ENCODE results near the gene TSHZ2.

TSHZ2 gene

GRCh38 chr20:53329781-53330180 lies 357.6 kb downstream of the TSHZ2 start:
- DNase-seq = no peak

DNA sequence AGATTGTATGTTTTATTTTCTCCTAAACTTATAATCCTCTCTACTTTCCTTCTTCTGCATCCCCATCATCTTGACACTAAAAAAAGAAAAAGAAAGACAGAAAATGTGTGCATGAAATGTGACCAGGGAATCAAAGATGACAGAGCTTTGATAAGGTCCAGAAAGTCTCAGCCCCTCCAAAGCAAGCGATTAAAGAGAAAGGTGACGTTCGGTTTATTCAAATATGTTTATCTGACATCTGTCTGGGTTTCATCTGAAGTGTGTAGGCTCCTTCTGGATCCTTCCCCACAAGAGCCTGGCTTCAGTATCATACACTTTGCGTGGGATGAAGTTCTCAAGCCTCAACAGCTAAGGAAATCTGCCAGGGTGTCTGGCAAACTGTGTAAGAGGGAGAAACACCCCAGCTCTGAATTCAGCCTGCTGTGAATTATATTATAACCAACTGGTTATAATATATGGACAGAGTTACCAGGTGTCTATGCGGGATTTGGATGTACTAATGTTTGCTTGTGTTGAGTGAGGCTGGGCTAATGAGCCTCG lies 358.5 kb downstream of the TSHZ2 start:
- no peak for DNase-seq

DNA sequence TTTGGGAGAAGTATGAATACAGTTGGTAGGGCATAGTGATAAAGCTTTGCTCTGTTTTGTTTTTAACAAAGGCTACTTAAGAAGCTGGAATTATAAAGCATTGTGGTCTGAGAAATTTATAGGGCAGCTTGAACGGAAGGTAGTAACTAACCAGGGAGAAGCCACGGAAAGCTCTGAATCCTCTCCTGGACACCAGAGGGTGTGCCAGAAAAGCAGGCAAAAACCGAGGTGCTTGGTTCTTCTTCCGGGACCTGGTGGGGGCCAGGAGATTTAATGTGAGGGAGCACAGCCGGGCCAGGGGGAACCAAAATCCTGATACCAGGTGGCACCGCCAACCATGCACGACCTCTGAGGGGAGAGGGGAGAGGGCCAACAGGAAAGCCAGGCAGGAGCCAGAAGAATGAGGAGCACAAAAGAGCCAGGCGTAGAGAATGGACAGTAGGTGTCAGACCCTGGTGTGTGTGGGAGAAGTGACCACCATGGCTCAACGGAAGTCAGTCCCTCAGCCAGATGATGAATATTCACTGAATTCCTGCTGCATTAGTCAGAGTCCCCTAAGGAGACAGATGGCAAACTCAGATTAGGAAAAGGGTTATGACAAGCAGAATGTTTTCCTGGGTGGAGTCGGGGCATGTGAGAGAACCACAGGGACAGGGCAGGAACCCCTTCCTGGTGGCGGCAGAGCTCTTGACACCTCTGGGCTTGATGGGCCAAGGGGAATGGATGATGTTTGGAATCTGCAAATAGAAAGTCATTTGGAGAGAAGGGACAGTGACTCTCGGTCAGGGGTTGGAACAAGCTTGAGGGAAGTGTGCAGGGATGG lies 359.2 kb downstream of the TSHZ2 start:
- DNase-seq = no peak

DNA sequence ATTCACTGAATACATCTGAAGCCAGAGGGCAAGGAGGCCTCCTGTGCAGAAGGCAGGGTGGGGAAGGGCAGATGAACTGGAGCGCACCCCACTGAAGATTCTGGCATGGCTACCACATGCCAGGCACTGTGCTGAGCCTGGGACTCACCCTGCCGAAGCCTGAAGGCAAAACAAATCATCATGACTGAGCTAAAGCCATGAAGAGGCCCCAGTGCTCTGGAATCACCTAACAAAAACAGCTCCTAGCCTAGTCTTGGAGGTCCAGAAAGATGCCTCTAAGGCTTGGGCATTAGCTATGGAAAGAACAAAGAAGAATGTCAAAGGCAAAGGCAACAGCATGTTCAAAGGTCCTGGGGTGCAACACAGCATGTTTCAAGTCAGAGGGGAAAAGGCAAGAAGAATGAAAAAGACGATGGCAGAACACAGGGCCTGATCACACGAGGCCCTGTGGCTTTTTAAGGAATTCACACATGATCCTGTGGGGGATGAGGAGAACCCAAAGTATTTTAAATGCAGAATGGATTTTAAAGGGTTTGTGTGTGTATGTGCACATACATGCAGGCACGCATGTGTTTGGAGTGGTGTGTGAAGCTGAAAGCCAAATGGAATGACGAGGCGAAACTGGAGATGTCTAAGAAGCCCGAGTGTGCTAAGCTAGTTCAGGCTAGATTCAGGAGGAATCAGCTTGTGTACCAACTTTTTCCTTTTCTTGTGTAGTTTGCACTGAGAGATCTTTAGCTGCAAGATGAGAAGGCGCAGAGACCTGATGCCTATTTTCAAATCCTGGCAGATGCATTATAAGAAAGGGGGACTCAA lies 360.1 kb downstream of the TSHZ2 start:
- DNase-seq = no peak

GRCh38 chr20:53334861-53335260 lies 362.7 kb downstream of the TSHZ2 start:
- no peak for DNase-seq

- no peak for DNase-seq
Measured at GRCh38 chr20:53335555-53335954, 363.4 kb downstream of the TSHZ2 start.

- DNase-seq = no peak
Measured at GRCh38 chr20:53336892-53337291, 364.7 kb downstream of the TSHZ2 start.

DNA sequence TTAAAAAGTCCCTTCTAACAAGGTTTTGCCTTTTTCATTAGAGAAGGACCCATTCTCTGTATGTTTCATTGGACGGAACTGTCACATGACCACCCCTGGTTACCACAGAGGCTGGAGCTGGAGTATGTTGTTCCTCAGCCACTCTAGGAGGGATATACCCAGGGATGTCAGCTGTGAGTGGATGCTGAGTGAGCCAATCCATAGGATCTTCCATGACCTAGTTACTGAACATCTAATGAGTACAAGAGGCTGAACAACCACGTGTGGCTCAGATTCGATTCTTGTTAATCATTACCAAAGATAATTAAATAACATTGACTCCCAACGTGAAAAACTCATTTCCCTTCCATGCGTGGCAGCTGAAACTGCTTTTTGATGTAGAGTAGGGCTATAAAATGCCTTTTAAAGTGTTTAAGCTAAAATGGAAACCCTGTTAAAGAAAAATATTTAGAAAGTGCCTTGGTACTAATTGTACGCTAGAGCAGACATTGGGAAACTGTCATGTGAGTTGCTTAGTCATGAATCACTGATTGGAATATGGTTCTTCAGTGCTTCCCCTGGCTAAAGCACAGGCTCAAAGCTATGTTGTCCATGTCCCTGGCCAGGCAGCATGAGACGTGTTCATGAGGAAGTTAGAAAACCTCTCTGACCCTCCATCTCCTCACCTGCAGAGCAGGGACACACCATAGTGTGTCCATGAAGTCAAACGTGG lies 365.4 kb downstream of the TSHZ2 start:
- no peak for DNase-seq

DNA sequence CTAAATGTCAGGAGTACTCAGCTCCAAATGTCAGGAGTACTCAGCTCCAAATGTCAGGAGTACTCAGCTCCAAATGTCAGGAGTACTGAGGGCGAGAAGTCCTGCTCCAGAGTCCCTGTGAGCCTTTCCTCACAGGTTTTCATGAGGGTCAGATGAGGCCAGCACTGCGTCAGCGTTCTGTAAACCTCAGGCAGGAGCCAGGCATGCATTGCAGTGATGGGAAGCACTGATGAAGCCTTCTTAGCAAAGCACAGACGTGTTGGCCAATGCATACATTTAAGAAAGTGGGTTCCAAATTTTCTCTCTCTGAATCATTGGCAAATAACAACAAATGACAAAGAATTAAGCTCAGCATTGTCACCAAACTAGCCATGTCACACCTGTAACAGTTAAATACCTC lies 366.6 kb downstream of the TSHZ2 start:
- no peak for DNase-seq

GRCh38 chr20:53342429-53342828 lies 370.3 kb downstream of the TSHZ2 start:
- DNase-seq = no peak

GRCh38 chr20:53343448-53343847 lies 371.3 kb downstream of the TSHZ2 start:
- no peak for DNase-seq

DNA sequence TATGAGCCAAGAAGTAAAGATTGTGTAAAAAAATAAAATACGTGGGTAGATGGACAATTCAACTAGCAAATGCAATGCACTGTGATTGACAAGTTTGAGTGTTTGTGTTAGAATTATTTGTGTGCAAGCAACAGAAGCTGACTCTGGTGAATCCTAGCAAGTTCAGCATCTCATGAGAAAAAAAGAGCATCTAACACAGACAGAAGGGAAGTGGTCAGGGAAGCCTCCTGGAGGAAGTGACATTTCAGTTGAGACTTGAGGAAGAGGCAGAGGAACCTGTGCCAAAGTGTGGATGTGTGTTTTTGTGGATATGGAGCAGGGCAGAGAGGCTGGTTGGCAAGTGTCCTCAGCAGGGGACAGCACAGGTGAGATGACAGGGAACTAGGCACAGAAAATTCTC lies 372.7 kb downstream of the TSHZ2 start:
- DNase-seq = no peak

DNA sequence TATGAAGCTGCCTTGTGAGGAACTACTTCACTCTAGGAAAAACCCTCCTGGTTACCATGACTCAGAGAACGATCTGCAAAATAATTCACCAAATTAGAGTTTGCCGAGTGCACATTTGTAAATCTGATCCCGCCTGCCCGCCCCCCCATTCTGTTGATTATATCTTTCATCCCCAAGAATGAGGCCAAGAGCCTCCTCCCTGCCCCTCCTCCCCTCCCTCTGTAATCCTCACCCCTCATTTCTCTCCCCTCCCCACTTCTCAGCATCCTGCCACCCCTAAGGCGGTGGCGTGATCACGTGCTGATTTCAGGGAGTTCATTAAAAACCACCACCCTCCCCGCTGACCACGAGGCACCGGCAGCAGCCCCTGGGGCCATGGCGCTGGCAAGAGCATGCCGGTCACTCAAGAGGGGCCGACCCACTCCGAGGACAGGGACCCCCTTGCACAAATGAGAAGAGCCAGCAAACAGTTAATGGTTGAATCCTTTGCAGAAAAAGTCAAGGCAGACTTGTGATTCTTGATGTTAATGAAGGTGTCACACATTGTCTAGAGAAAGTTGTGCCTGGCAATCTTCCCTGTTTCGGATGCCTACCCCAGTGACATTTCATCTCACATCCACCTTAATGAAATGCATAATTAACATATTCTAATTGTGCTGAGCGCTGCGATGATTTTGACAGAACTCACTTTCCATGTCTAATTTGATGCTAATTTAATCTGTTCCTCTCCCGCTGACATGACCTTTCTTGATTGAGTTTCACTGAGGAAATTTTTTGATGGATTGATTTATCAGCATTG lies 373.6 kb downstream of the TSHZ2 start:
- no peak for DNase-seq

- DNase-seq = no peak
Measured at GRCh38 chr20:53346335-53346648, 374.1 kb downstream of the TSHZ2 start.

GRCh38 chr20:53349730-53350129 lies 377.6 kb downstream of the TSHZ2 start:
- DNase-seq = no peak

DNA sequence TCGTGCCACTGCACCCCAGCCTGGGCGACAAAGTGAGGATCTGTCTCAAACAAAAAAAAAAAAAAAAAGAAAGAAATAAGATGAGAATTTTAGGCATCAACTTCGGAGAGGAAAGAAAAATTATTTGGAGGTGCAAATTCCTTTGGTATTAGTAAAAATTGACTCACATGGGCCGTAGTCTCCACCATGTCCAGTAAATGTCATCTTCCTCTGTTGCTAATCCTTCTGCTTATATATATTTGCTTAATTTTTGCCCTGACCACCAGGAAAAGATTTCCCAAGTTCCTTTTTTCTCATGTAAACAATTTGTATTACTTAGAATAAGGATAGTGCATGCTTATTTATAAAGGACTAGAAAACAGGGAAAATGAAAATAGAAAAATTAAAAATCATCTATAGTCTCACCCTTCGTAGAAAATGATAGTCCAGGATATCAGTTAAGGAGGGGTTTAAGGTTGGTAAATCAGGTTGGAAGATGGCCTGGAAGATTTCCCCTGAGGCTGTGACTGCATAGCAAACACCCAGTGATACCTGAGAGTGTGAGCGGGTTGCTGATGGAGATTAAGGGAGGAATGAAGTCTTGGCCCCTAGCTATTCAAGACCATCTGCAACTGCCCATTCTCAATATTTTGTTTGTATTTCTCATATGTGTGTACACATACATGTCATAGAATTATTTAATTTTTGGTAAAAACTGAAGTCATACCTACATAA lies 380.7 kb downstream of the TSHZ2 start:
- DNase-seq = no peak

DNA sequence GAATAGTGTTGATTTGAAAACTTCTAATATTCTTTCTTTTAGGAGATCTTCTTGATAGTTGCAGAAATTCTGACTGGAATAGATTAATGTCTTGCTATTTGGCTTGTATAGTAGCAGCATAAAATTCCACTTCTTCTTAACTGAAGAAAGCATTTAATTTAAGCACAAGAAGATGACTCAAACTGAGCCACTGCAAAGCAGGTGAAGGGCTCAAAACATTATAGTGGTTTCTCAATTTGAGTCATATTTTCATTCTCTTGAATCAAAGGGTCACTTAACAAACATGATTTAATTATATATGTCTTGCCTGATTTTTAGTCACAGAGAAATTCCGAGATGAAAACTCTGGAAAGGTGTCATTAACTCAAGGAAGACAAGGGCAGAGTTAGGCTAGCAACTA lies 382.2 kb downstream of the TSHZ2 start:
- DNase-seq = no peak

DNA sequence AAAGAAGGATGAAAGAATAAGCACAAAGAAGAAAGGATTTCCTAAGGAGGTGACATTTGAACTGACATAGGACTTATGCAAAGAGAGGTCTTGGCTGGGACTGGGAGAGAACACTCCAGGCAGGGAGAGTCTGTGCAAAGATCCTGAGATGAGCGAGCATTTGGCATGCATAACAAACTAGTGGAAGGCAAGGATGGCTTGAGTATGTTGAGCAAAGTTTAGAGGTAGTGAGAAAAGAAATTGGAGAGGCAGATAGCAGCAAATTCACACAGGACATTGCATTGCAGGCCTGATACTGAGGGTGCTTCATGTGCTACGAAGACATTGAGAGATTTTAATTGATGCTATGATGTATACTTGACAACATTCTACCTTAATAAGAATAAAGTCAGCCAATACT lies 383.6 kb downstream of the TSHZ2 start:
- DNase-seq = no peak

DNA sequence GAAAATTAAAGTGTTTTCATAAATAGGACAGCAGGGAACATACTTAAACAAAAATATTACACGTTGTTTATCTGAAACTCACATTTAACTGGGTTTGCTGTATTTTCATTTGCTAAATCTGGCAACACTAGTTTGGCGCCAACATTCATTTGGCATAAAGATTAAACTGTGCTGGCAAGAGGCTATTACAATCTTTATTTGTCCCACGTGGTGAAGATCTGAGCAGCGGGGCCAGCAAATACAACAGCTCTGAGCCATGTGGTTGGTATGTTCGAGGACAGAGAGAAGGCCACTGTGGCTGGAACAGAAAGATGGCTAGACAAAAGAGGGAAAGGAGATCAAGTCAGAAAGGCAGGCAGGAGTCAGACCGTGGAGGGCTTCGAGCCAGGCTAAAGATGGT lies 387.3 kb downstream of the TSHZ2 start:
- DNase-seq = no peak

DNA sequence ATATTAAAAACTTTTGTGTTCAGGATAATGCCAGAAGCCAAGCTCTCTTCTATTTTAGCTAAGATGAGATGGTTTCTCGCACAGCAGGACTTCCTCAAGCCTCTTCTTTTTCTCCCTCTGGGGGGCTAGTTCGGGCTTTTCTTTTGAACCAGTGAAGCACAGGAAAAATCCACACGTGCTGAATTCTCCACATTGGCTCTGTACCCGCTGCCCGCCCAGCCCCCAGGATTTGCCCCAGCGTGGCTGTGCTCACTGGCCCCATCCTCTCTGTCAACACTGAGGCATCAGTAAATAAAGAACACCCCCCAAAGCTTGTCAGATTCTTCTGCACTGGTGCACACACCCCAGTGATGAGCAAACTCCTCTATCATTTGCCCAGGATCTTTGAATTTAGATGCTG lies 388.7 kb downstream of the TSHZ2 start:
- DNase-seq = no peak

GRCh38 chr20:53362736-53363135 lies 390.6 kb downstream of the TSHZ2 start:
- no peak for DNase-seq

DNA sequence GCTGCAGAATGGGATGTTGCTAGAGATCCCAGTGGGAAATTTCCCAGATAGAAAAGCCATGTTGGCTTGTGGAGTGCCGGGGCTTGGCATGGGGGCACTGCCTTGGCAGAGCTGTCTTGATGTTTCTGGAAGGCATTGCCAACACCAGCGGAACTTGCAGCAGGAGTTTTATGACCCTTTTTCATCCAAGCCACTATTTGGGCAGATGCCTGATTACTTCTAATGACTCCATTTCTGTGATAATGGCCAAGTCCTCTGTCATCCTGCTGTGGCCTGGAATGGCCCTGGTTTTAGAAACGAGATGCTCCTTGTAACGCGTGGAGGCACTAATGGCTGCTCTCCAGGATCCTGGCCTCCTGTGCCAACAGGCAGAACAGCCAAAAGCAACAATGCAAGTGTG lies 392.5 kb downstream of the TSHZ2 start:
- DNase-seq = no peak

Data from NCI-H748 treated with DMSO at 0.1 percent for 48 hours (cell line).